ENCODE results near the gene SLC25A1. TPM values are rescaled to one million over a fixed set of nuclear protein-coding genes. Genes with fewer than 3 reads are reported as not detected.

SLC25A1 gene
- total RNA-seq, 1 experiment from 2014 or later = 151 TPM

GRCh38 chr22:19143967-19144400 is 34.6 kb downstream of the SLC25A1 start:
- H2AFZ ChIP-seq (ENCODE audit: low read length) = no peak overlapping the region
- peaks cover 6% of the 10 kb centered on the region for H3K23me2 ChIP-seq (ENCODE audit: insufficient read length, low read depth, low read length, poor library complexity, severe bottlenecking)
- no peaks in the 10 kb centered on the region for H3K9me3 ChIP-seq (ENCODE audit: control insufficient read depth, low read depth, low read length)
- Mint-ChIP-seq H3K9me3 (no peaks in the 10 kb centered on the region; a peak in 1 of 5 replicates), H3K4me3 (peak overlapping the region; percentile 97 to 99), H3K4me1 (peaks cover 14 to 24% of the 10 kb centered on the region in 2 experiments), H3K36me3 (ENCODE audit: insufficient read depth in 1 of 3, low read depth in 3 of 3) (peaks cover 12 to 40% (median 31%) of the 10 kb centered on the region in 3 experiments; a peak in 6 of 7 replicates), H3K27me3 (ENCODE audit: low read depth) (peaks cover 31% of the 10 kb centered on the region), H3K27ac (peak overlapping the region in 2 of 3 experiments; percentile 50 to 98; a peak in 3 of 7 replicates)
- peaks cover 3% of the 10 kb centered on the region; the same call in 1 of the 2 replicates for H3K79me2 ChIP-seq (ENCODE audit: insufficient read depth, low read length)
- no peaks in the 10 kb centered on the region for H3K79me1 ChIP-seq (ENCODE audit: insufficient read depth, low read depth, low read length, poor library complexity, severe bottlenecking)
- H3K27ac ChIP-seq (ENCODE audit: insufficient read length, low read depth, low read length) = no peak overlapping the region
- WGBS (ENCODE audit: extremely low coverage, insufficient read length, low lambda C conversion rate) = no CpG with 5 or more reads among the region's 17 CpGs
- no peak overlapping the region for H2BK120ac ChIP-seq (ENCODE audit: low read depth, low read length, poor library complexity, severe bottlenecking)
- no peak overlapping the region for H2BK5ac ChIP-seq (ENCODE audit: insufficient read length, low read length)
- H3K18ac ChIP-seq (ENCODE audit: insufficient read length, low read depth, low read length) = no peak overlapping the region
- no peak overlapping the region for H3K23ac ChIP-seq (ENCODE audit: insufficient read length, low read depth, low read length)
- H3K4me1 ChIP-seq (ENCODE audit: insufficient read depth, low read length) = no peaks in the 10 kb centered on the region
- H3K4me2 ChIP-seq (ENCODE audit: insufficient read depth, insufficient read length, low read length) = peak overlapping the region; percentile 93
- H3T11ph ChIP-seq (ENCODE audit: low read length) = no peak overlapping the region
- H3K56ac ChIP-seq (ENCODE audit: insufficient read length, low read depth, low read length) = no peak overlapping the region
- no peak overlapping the region for H4K8ac ChIP-seq (replicated peaks; ENCODE audit: insufficient read length, low read depth, low read length)
- no peak overlapping the region for H2BK12ac ChIP-seq (ENCODE audit: insufficient read length, low read depth, low read length)
- no peak overlapping the region for H4K5ac ChIP-seq (ENCODE audit: insufficient read length, low read depth, low read length)
- no peak overlapping the region for H4K91ac ChIP-seq (ENCODE audit: insufficient read length, low read depth, low read length)
- TF ChIP-seq CTCF (conservative IDR thresholded peaks at IDR 0.05) = no peak
- no peak overlapping the region for H2BK15ac ChIP-seq (ENCODE audit: low read depth, low read length)
- DNase-seq = no peak
- H3K27me3 ChIP-seq (ENCODE audit: insufficient read depth, low read length) = peaks cover 19% of the 10 kb centered on the region
- no peak overlapping the region for H3K14ac ChIP-seq (ENCODE audit: insufficient read depth, low read length)
- H2AK5ac ChIP-seq (ENCODE audit: insufficient read length, low read length) = no peak overlapping the region
- H2BK20ac ChIP-seq (ENCODE audit: low read depth, low read length, poor library complexity, severe bottlenecking) = no peak overlapping the region
- no peak overlapping the region for H3K4ac ChIP-seq (ENCODE audit: low read depth, low read length)
- peak overlapping the region; percentile 75 for H3K9ac ChIP-seq (ENCODE audit: extremely low read depth, insufficient read length, low read length)
- H4K20me1 ChIP-seq (ENCODE audit: control insufficient read depth, insufficient read depth, insufficient read length) = no peaks in the 10 kb centered on the region

Measured in H9 (cell line).